Prostate gland (tissue), 2 donors: ENCODE results near the gene ANAPC16. TPM values are rescaled to one million over a fixed set of nuclear protein-coding genes. Genes with fewer than 3 reads are reported as not detected.
A peak's percentile ranks its signal among the peaks of the same experiment; 100 is the strongest.

Experiments
- DNase-seq: peaks from one replicate; pipeline ENCODE4 v3.0.0-alpha.2; 2019; ENCODE audit warnings: low spot score
- H3K27ac ChIP-seq, 2 donors: fragments of 200-600 bp; sonication (generic); 2 replicates each; pipeline ENCODE4 v1.5.1; 2017 to 2019
- H3K27me3 ChIP-seq: fragments of 200-600 bp; sonication (generic); replicated peaks from 2 replicates; pipeline ENCODE4 v1.5.1; 2019; ENCODE audit not compliant: insufficient read depth
- H3K36me3 ChIP-seq, 2 donors: fragments of 200-600 bp; sonication (generic); 1 replicate in 1 of 2; 2 replicates in 1 of 2; pipeline versions ENCODE4 v1.5.1 to v1.8.1; 2017 to 2019
- H3K4me1 ChIP-seq: fragments of 200-600 bp; sonication (generic); replicated peaks from 2 replicates; pipeline ENCODE4 v1.5.1; 2019
- H3K4me3 ChIP-seq, 2 donors: fragments of 200-600 bp; sonication (generic); 2 replicates each; pipeline ENCODE4 v1.5.1; 2017 to 2019
- H3K9me3 ChIP-seq: fragments of 200-600 bp; sonication (generic); 2 replicates; pipeline ENCODE4 v1.5.1; 2017
- CTCF ChIP-seq, 4 experiments: fragments of 200-600 bp in 2 of 4; fragments of 450-650 bp in 2 of 4; sonication (generic) in 2 of 4; IDR thresholded peaks; 1 replicate in 3 of 4; 2 replicates in 1 of 4; pipeline ENCODE4 v1.5.1; 2016 to 2019; ENCODE audit warnings: antibody characterized with exemption in 4 of 4, mild to moderate bottlenecking in 2 of 4, moderate library complexity in 2 of 4
- POLR2A ChIP-seq: fragments of 450-650 bp; IDR thresholded peaks from one replicate; pipeline ENCODE4 v1.6.1; 2016; ENCODE audit warnings: antibody characterized with exemption, mild to moderate bottlenecking
- POLR2AphosphoS5 ChIP-seq: sonication (generic); formaldehyde crosslinking; IDR thresholded peaks from one replicate; pipeline ENCODE4 v1.6.1; 2017; ENCODE audit warnings: antibody characterized with exemption
- WGBS: methylation state at CpG from one replicate; pipeline ENCODE4 v1.1.5; 2018; 5-methylcytosine and 5-hydroxymethylcytosine counted together
- intact Hi-C: fragments of 100-400 bp; cut with DNase I; formaldehyde crosslinking; loops from one replicate; pipeline ENCODE4 v1.14.2; 2022
- total RNA-seq, 2 donors: library from RNA; depleted of rRNA; stranded (reverse); fragments of >200 nt; gene quantifications; one replicate each; pipeline ENCODE4 v1.1.0, GENCODE V29; 2016

Gene ANAPC16
- total RNA-seq, 2 donors from 2014 or later = 73.4 to 123 TPM

GRCh38 chr10:72270607-72271281 lies 54.9 kb downstream of the ANAPC16 start:
- 85% methylated on average over 5 of the region's 5 CpGs for WGBS
- TF ChIP-seq CTCF (IDR thresholded peaks at IDR 0.05) (no peak), POLR2AphosphoS5 (no peak), POLR2A (no peak)
- Histone ChIP-seq H3K4me3 (no peak overlapping the region), H3K36me3 (peaks cover 0 to 12% of the 10 kb centered on the region in 2 donors), H3K27me3 (no peaks in the 10 kb centered on the region), H3K4me1 (no peaks in the 10 kb centered on the region), H3K27ac (no peak overlapping the region), H3K9me3 (no peaks in the 10 kb centered on the region)
- intact Hi-C loops = loop anchor here (5.0 to 10.0 kb wide), 2 partner anchors 47 to 136 kb away; no protein-coding TSS in a partner anchor
- DNase-seq = no peak

- DNase-seq = peak; percentile 87
- Histone ChIP-seq H3K4me3 (peak overlapping the region; percentile 53 to 71), H3K9me3 (no peaks in the 10 kb centered on the region), H3K27me3 (no peaks in the 10 kb centered on the region), H3K4me1 (no peaks in the 10 kb centered on the region), H3K36me3 (peaks cover 0 to 12% of the 10 kb centered on the region in 2 donors), H3K27ac (peak overlapping the region; percentile 97 to 98)
- WGBS = 3% methylated on average over 28 of the region's 28 CpGs
- TF ChIP-seq POLR2A (peak; percentile 47), CTCF (IDR thresholded peaks at IDR 0.05) (no peak), POLR2AphosphoS5 (peak; percentile 73)
- intact Hi-C loops = loop anchor here (2.0 to 10.0 kb wide), 4 partner anchors 18 to 138 kb away; partner anchors contain the start of genes ANAPC16 and ASCC1
Measured at GRCh38 chr10:72272689-72273409, 57.0 kb downstream of the ANAPC16 start.

DNA sequence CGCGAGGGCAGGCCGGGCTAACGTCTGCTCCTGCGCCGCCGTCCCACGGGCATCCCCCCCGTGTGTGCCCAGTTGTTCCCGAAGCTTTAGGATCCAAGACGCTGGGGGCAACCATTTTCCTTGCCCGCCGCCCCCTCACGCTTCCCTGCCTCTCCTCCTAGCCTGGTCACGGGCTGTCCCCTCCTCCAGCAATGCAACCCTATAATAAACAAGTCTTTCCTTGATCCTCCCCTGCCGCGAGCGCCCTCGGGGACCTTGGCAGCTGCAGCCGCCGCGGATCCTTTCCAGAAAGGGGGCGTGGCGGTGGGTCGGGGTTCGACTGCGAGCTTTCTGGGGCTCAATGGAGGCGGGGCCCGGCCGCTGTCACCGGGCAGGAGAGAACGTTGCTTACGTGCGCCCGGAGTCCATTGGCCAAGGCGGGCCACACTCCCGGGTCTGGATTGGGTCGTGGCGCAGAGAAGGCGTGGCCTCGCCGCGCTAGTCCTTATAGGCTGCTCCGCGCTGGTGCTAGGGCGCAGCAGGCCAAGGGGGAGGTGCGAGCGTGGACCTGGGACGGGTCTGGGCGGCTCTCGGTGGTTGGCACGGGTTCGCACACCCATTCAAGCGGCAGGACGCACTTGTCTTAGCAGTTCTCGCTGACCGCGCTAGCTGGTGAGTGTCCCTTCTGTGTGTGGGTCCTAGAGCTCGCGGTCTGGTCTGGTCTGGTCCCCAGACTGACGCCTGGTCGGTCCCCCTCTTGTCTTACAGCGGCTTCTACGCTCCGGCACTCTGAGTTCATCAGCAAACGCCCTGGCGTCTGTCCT lies 57.8 kb downstream of the ANAPC16 start, which contains the start of gene DDIT4:
TSS of gene DDIT4 (plus strand) at position 515 of the 803 bp plus-strand sequence. CDS start 293 bp downstream, outside the sequence.
- H3K4me1 ChIP-seq = no peaks in the 10 kb centered on the region
- peak in 2 of 4 experiments; percentile 35 for TF ChIP-seq CTCF (IDR thresholded peaks at IDR 0.05)
- peak; percentile 100 for TF ChIP-seq POLR2AphosphoS5
- TF ChIP-seq POLR2A = peak; percentile 100
- no peaks in the 10 kb centered on the region for H3K27me3 ChIP-seq
- intact Hi-C loops = loop anchor here (2.0 to 10.0 kb wide), 5 partner anchors 19 to 139 kb away; partner anchors contain the start of genes ANAPC16 and ASCC1
- peak; percentile 99 for DNase-seq
- no peaks in the 10 kb centered on the region for H3K9me3 ChIP-seq
- H3K36me3 ChIP-seq = peaks cover 0 to 12% of the 10 kb centered on the region in 2 donors
- WGBS = under 1% methylated on average over 64 of the region's 67 CpGs
- H3K27ac ChIP-seq = peak within 1 kb of the TSS; percentile 97 to 98
- peak within 1 kb of the TSS; percentile 71 to 76 for H3K4me3 ChIP-seq

- no peak for TF ChIP-seq POLR2A
- no peak for TF ChIP-seq CTCF (IDR thresholded peaks at IDR 0.05)
- no peak for TF ChIP-seq POLR2AphosphoS5
- intact Hi-C loops = loop anchor here (2.0 to 10.0 kb wide), 3 partner anchors 43 to 139 kb away; no protein-coding TSS in a partner anchor
- H3K36me3 ChIP-seq = peaks cover 0 to 12% of the 10 kb centered on the region in 2 donors
- H3K9me3 ChIP-seq = no peaks in the 10 kb centered on the region
- H3K27me3 ChIP-seq = no peaks in the 10 kb centered on the region
- H3K27ac ChIP-seq = peak overlapping the region; percentile 97 to 98
- no peaks in the 10 kb centered on the region for H3K4me1 ChIP-seq
- H3K4me3 ChIP-seq = peak overlapping the region; percentile 71 to 76
- WGBS = under 1% methylated on average over 39 of the region's 40 CpGs
- peak; percentile 26 for DNase-seq
Measured at GRCh38 chr10:72274213-72274729, 58.5 kb downstream of the ANAPC16 start.
